WTC11 (cell line): ENCODE results near the gene COPZ1. TPM values are rescaled to one million over a fixed set of nuclear protein-coding genes. Genes with fewer than 3 reads are reported as not detected.

Experiments
- ATAC-seq: fragments of 200-7000 bp; cut with Tn5 transposase; 2 replicates; pipeline ENCODE4 v1.10.0; 2021; ENCODE audit warnings: mild to moderate bottlenecking, moderate library complexity
- CTCF ChIA-PET: fragments of 300-600 bp; sonication (Branson Sonifier 250); formaldehyde crosslinking; loops from one replicate; lab custom pipeline; 2021; ENCODE audit warnings: antibody characterized with exemption; lab: Charles Lee
- POLR2A ChIA-PET: fragments of 350-600 bp; sonication (Branson Sonifier 250); formaldehyde crosslinking; loops from one replicate; lab custom pipeline; 2021; ENCODE audit warnings: antibody characterized with exemption; lab: Charles Lee
- DNase-seq: peaks from one replicate; pipeline ENCODE4 v3.0.0; 2021; ENCODE audit warnings: low spot score
- H3K27ac Mint-ChIP-seq: 2 replicates; pipeline ENCODE4 v1.8.0; 2021; ENCODE audit warnings: mixed read lengths
- H3K27me3 Mint-ChIP-seq: 2 replicates; pipeline ENCODE4 v1.8.0; 2021; ENCODE audit warnings: low read depth, mild to moderate bottlenecking, moderate library complexity, mixed read lengths
- H3K36me3 Mint-ChIP-seq: 2 replicates; pipeline ENCODE4 v1.8.0; 2021; ENCODE audit warnings: mixed read lengths
- H3K4me1 Mint-ChIP-seq: 2 replicates; pipeline ENCODE4 v1.8.0; 2022; ENCODE audit warnings: mixed read lengths
- H3K4me3 Mint-ChIP-seq: 2 replicates; pipeline ENCODE4 v1.8.0; 2021; ENCODE audit warnings: mild to moderate bottlenecking, moderate library complexity, mixed read lengths
- H3K9me3 Mint-ChIP-seq: 2 replicates; pipeline ENCODE4 v1.8.0; 2021; ENCODE audit warnings: mixed read lengths
- E2F4 ChIP-seq: sonication (generic); formaldehyde crosslinking; IDR thresholded peaks from 2 replicates; pipeline ENCODE4 v1.8.1; 2022; ENCODE audit warnings: low read depth, mild to moderate bottlenecking, moderate library complexity, missing genetic modification reagents, borderline replicate concordance
- EMX1 ChIP-seq: fragments of 250-450 bp; sonication (Bioruptor Pico); IDR thresholded peaks from 2 replicates; pipeline ENCODE4 v1.8.0; 2021; ENCODE audit warnings: mild to moderate bottlenecking
- MXD4 ChIP-seq: fragments of 250-450 bp; sonication (Bioruptor Pico); IDR thresholded peaks from 2 replicates; pipeline ENCODE4 v1.8.0; 2021; ENCODE audit warnings: mild to moderate bottlenecking, moderate library complexity, borderline replicate concordance
- MYBL2 ChIP-seq: sonication (generic); formaldehyde crosslinking; IDR thresholded peaks from 2 replicates; pipeline ENCODE4 v1.8.1; 2023; ENCODE audit warnings: mild to moderate bottlenecking, moderate library complexity, missing genetic modification reagents
- NFATC4 ChIP-seq: fragments of 250-450 bp; sonication (Bioruptor Pico); IDR thresholded peaks from 2 replicates; pipeline ENCODE4 v1.9.0; 2021; ENCODE audit warnings: mild to moderate bottlenecking
- PRRX2 ChIP-seq: fragments of 250-450 bp; sonication (Bioruptor Pico); IDR thresholded peaks from 2 replicates; pipeline ENCODE4 v1.8.0; 2021; ENCODE audit warnings: mild to moderate bottlenecking
- TEAD1 ChIP-seq: sonication (generic); formaldehyde crosslinking; IDR thresholded peaks from 2 replicates; pipeline ENCODE4 v1.8.0; 2022; ENCODE audit warnings: mild to moderate bottlenecking, missing genetic modification reagents
- ZNF416 ChIP-seq: fragments of 250-450 bp; sonication (Bioruptor Pico); IDR thresholded peaks from 2 replicates; pipeline ENCODE4 v1.9.0; 2021; ENCODE audit warnings: mild to moderate bottlenecking, inconsistent platforms
- ZNF423 ChIP-seq: fragments of 250-450 bp; sonication (Bioruptor Pico); IDR thresholded peaks from 2 replicates; pipeline ENCODE4 v2.1.2; 2022; ENCODE audit warnings: mild to moderate bottlenecking, moderate library complexity
- ZNF425 ChIP-seq: fragments of 250-450 bp; sonication (Bioruptor Pico); conservative IDR thresholded peaks from 2 replicates; pipeline ENCODE4 v1.9.0; 2021; ENCODE audit warnings: mild to moderate bottlenecking
- ZNF671 ChIP-seq: fragments of 250-450 bp; sonication (Bioruptor Pico); IDR thresholded peaks from 2 replicates; pipeline ENCODE4 v1.8.0; 2021; ENCODE audit warnings: mild to moderate bottlenecking
- total RNA-seq: library from RNA; stranded (reverse); gene quantifications from 3 replicates; pipeline ENCODE4 v1.2.3, GENCODE V29; 2021
- TF ChIP-seq, protein P1 (sequence below): fragments of 250-450 bp; sonication (Bioruptor Pico); IDR thresholded peaks from 2 replicates; pipeline ENCODE4 v1.9.0; 2021; ENCODE audit warnings: mild to moderate bottlenecking
- TF ChIP-seq, protein P2 (sequence below): fragments of 250-450 bp; sonication (Bioruptor Pico); IDR thresholded peaks from 2 replicates; pipeline ENCODE4 v1.9.0; 2021; ENCODE audit warnings: mild to moderate bottlenecking
- TF ChIP-seq, protein P3 (sequence below): fragments of 250-450 bp; sonication (Bioruptor Pico); IDR thresholded peaks from 2 replicates; pipeline ENCODE4 v1.9.0; 2021; ENCODE audit warnings: mild to moderate bottlenecking, borderline replicate concordance
- TF ChIP-seq, protein P4 (sequence below): fragments of 250-450 bp; sonication (Bioruptor Pico); IDR thresholded peaks from 2 replicates; pipeline ENCODE4 v1.8.0; 2021; ENCODE audit warnings: mild to moderate bottlenecking

Gene COPZ1
- total RNA-seq, 1 experiment from 2014 or later = 98.2 TPM

DNA sequence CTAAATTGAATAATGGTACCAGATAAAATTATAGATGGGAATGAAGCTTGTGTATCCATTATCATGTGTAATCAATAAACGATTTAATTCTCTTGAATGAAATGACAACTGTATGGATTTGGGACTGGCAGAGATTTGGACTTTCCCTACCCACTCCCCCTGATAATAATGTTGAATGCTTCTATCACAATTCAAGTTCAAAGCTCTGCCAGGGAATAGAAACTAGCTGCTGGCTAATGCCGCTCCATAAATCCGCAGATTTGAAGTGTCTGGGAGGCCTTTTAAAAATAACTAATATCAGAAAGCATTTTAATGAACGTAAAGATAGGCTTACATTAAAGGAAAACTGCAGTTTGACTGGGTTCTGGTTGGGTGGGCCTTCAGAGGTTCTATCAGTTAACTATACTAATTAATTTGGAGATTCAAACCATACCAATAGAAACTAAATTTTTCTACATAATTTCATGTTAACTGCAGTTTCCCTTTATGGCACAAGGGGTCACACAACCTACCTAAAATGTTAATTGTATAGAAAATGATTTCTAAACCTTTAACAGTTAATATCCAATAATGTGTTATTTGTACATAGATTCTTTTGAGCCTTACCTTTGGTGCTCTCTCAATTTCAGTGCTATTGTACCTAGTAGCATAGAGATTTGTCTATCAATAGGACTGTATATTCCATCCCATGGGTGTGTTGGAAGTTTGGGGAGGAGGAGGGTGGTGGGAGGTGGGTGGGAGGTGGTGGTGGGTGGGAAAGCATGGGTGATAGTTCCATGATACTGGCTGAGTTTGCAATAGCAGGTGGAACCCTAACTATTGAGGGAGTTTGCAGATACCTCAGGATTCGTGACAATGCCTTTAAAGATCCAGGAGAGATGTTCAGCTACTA, 39.5 kb upstream of the COPZ1 start:
- Mint-ChIP-seq H3K4me1 (peaks cover 41% of the 10 kb centered on the region), H3K27me3 (no peaks in the 10 kb centered on the region), H3K4me3 (peak overlapping the region; percentile 10), H3K27ac (peak overlapping the region; percentile 81), H3K36me3 (no peaks in the 10 kb centered on the region; the same call in 1 of the 2 replicates), H3K9me3 (no peaks in the 10 kb centered on the region)
- DNase-seq (no peak), ATAC-seq (no peak)
- TF ChIP-seq NFATC4 (CRISPR knock-in tag) (peak; percentile 61; the same call in 1 of the 2 replicates), MYBL2 (CRISPR knock-in tag) (no peak), ZNF425 (CRISPR knock-in tag) (peak; percentile 89; the same call in 1 of the 2 replicates), TEAD1 (CRISPR knock-in tag) (no peak), ZNF416 (CRISPR knock-in tag) (peak; percentile 81; the same call in 1 of the 2 replicates), ZNF671 (peak; percentile 3; the same call in 1 of the 2 replicates), PRRX2 (peak; percentile 7; the same call in 1 of the 2 replicates), MXD4 (CRISPR knock-in tag) (no peak), E2F4 (CRISPR knock-in tag) (no peak), ZNF423 (no peak), EMX1 (CRISPR knock-in tag) (peak; percentile 82)
- TF ChIP-seq, protein P1, sequence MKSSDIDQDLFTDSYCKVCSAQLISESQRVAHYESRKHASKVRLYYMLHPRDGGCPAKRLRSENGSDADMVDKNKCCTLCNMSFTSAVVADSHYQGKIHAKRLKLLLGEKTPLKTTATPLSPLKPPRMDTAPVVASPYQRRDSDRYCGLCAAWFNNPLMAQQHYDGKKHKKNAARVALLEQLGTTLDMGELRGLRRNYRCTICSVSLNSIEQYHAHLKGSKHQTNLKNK (CRISPR knock-in tag) = no peak
- TF ChIP-seq, protein P2, sequence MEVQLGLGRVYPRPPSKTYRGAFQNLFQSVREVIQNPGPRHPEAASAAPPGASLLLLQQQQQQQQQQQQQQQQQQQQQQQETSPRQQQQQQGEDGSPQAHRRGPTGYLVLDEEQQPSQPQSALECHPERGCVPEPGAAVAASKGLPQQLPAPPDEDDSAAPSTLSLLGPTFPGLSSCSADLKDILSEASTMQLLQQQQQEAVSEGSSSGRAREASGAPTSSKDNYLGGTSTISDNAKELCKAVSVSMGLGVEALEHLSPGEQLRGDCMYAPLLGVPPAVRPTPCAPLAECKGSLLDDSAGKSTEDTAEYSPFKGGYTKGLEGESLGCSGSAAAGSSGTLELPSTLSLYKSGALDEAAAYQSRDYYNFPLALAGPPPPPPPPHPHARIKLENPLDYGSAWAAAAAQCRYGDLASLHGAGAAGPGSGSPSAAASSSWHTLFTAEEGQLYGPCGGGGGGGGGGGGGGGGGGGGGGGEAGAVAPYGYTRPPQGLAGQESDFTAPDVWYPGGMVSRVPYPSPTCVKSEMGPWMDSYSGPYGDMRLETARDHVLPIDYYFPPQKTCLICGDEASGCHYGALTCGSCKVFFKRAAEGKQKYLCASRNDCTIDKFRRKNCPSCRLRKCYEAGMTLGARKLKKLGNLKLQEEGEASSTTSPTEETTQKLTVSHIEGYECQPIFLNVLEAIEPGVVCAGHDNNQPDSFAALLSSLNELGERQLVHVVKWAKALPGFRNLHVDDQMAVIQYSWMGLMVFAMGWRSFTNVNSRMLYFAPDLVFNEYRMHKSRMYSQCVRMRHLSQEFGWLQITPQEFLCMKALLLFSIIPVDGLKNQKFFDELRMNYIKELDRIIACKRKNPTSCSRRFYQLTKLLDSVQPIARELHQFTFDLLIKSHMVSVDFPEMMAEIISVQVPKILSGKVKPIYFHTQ (CRISPR knock-in tag) = peak; percentile 65
- TF ChIP-seq, protein P3, sequence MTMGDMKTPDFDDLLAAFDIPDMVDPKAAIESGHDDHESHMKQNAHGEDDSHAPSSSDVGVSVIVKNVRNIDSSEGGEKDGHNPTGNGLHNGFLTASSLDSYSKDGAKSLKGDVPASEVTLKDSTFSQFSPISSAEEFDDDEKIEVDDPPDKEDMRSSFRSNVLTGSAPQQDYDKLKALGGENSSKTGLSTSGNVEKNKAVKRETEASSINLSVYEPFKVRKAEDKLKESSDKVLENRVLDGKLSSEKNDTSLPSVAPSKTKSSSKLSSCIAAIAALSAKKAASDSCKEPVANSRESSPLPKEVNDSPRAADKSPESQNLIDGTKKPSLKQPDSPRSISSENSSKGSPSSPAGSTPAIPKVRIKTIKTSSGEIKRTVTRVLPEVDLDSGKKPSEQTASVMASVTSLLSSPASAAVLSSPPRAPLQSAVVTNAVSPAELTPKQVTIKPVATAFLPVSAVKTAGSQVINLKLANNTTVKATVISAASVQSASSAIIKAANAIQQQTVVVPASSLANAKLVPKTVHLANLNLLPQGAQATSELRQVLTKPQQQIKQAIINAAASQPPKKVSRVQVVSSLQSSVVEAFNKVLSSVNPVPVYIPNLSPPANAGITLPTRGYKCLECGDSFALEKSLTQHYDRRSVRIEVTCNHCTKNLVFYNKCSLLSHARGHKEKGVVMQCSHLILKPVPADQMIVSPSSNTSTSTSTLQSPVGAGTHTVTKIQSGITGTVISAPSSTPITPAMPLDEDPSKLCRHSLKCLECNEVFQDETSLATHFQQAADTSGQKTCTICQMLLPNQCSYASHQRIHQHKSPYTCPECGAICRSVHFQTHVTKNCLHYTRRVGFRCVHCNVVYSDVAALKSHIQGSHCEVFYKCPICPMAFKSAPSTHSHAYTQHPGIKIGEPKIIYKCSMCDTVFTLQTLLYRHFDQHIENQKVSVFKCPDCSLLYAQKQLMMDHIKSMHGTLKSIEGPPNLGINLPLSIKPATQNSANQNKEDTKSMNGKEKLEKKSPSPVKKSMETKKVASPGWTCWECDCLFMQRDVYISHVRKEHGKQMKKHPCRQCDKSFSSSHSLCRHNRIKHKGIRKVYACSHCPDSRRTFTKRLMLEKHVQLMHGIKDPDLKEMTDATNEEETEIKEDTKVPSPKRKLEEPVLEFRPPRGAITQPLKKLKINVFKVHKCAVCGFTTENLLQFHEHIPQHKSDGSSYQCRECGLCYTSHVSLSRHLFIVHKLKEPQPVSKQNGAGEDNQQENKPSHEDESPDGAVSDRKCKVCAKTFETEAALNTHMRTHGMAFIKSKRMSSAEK (CRISPR knock-in tag) = 0 out of 2 replicates have a peak, but pooled peaks have one; percentile 73
- TF ChIP-seq, protein P4, sequence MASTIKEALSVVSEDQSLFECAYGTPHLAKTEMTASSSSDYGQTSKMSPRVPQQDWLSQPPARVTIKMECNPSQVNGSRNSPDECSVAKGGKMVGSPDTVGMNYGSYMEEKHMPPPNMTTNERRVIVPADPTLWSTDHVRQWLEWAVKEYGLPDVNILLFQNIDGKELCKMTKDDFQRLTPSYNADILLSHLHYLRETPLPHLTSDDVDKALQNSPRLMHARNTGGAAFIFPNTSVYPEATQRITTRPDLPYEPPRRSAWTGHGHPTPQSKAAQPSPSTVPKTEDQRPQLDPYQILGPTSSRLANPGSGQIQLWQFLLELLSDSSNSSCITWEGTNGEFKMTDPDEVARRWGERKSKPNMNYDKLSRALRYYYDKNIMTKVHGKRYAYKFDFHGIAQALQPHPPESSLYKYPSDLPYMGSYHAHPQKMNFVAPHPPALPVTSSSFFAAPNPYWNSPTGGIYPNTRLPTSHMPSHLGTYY (CRISPR knock-in tag) = peak; percentile 94; the same call in 1 of the 2 replicates
- ChIA-PET CTCF (interaction anchor here (1.8 to 2.6 kb wide), 5 partner anchors 15 to 85 kb away, joined by 3 to 12 read pairs (median 7); partner anchors contain the start of genes COPZ1 and NFE2), POLR2A (interaction anchor here (0.6 to 3.9 kb wide), 7 partner anchors 11 to 74 kb away, joined by 4 to 23 read pairs (median 6); partner anchors contain the start of genes COPZ1 and NFE2)
